Stimulated activated CD4-positive, alpha-beta T cell treated with anti-CD3 and anti-CD28 coated beads, Interleukin-15, amount 100 ng/mL, for 24 hours (primary cell): ENCODE data around the gene DES.
"Not testable (repeated sequence)": the region's sequence is repeated elsewhere in the genome, so short reads cannot be mapped to it uniquely, and the experiment has no call there.

Experiments
- DNase-seq: peaks from one replicate; pipeline ENCODE4 v3.0.0-alpha.2; 2020

The DES gene

GRCh38 chr2:219418155-219419011 is at the start of gene DES:
TSS of gene DES (plus strand) at chr2:219418377. CDS start at chr2:219418463, 86 bp downstream.
- no peak for DNase-seq

GRCh38 chr2:219368690-219369191 is 49.4 kb upstream of the DES start:
- DNase-seq: no peak

GRCh38 chr2:219369447-219369861 is 48.7 kb upstream of the DES start:
- DNase-seq: no peak

DNA sequence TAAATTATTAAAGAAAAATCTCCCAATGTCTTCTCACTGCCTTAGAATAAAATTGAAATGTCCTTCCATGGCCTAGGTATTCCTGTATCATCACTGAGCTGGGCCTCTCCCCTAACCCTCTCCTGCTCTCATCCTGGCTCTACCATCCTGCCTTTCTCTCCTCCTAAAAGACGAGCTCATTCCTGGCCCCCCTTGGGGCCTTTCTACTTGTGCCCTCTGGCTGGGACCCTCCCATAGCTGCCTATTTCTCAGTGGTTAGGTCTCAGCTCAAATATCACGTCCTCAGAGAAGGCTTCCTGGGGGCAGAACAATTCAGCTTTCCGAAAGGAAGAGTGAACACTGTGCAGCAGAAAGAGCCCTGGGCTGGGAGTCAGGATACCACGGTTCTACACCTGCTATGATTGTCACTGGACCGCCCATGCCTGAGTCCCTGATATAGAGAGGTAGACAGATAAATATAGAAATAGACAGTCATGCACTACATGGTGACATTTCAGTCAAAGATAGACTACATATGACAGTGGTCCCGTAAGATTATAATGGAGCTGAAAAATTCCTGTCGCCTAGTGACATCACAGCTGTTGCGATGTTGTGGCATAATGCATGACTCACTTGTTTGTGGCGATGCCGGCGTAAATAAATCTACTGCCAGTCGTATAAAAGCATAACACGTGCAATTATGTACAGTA is 39.9 kb upstream of the DES start:
- no peak for DNase-seq

DNA sequence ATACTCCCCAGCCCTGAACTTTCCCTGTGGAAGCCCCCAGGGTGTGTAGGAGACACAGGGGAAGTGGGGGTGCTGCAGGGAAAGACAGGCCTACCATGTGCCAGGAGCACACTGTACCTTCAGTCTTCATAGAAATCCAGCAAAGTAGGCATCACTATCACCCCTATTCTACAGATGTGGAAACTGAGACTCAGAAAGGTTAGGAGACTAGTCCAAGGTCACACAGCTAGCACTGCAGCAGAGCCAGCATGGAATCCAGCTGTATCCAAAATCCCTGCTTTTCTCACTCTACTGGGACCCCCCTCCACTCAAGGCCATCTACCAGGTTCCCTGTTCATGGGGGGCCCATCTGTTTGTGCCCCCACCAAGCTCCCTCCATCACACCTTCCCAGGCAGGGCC is 37.3 kb upstream of the DES start:
- DNase-seq: no peak

GRCh38 chr2:219381448-219381847 is 36.7 kb upstream of the DES start:
- DNase-seq: no peak

DNA sequence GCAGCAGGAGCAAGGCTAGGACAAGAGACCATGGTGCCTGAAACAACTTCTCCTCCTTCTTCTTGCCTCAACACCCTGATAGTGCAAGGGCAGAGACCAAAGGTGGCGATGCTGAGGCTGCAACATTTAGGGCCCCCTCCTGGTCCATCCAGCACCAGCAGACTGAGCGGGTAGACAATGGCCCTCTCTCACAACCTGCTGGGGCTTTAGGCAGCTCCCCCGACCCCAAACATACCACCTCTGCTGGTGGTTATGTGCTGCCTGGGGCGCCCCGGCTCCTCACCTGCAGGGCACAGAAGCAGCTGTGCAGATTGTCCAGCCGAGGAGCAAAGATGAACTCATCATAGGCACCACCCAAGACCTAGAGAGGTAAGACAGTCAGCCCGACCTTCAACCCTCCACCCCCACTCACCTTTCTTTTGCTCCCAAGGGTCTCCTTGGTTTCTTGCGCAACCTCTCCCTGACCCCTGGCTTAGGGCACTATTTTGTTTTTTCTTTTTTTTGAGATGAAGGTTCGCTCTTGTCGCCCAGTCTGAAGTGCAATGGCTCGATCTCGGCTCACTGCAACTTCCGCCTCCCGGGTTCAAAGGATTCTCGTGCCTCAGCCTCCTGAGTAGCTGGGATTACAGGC is 34.0 kb upstream of the DES start:
- DNase-seq: no peak

DNA sequence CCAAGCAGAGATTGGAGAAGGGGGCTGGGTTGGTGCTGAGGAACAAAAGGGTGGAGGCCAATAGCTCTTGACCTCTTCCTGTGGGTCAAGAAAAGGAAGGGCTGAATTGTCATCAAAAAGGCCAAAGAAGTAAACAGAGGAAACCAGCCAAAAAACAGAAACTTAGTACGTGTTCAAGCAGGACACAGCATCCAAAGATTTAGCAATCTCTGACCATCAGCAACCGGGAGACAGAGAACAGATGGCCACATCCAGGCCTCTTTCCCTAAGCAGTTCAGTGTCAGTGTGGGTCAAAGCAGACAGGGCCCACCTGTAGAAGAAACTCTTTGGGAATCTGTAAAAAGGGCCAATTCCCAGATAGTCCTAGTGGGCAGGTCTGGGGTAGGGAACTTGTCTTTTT is 33.3 kb upstream of the DES start:
- no peak for DNase-seq

DNA sequence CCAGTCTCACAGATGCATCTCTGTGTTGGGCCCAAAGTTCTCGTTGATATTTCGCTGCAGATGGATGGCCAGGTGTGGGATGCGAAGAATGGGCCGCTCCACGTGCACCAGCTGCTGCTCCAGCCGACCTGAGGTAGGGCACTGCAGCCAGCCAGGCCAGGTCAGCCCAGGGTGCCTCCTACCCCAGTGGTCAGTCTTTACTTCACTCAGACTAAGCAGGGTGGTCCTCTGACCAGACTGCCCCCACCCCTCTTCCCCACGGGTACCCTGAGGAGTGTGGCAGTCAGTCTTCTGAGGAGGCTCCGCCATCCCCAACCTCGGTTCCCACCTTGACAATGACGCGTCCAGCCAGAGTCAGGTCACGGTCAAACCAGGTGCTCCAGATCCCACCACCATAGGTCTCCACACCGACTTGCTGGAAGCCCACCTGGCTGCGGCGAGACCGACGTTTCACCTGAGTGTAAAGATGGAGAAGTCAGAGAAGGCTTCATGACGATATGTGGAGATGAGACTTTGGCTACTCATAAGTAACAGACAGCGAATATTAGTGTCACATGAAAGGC is 32.1 kb upstream of the DES start:
- DNase-seq: no peak

- peak; percentile 23 for DNase-seq
These were observed 31.5 kb upstream of the DES start for GRCh38 chr2:219386532-219387280.

DNA sequence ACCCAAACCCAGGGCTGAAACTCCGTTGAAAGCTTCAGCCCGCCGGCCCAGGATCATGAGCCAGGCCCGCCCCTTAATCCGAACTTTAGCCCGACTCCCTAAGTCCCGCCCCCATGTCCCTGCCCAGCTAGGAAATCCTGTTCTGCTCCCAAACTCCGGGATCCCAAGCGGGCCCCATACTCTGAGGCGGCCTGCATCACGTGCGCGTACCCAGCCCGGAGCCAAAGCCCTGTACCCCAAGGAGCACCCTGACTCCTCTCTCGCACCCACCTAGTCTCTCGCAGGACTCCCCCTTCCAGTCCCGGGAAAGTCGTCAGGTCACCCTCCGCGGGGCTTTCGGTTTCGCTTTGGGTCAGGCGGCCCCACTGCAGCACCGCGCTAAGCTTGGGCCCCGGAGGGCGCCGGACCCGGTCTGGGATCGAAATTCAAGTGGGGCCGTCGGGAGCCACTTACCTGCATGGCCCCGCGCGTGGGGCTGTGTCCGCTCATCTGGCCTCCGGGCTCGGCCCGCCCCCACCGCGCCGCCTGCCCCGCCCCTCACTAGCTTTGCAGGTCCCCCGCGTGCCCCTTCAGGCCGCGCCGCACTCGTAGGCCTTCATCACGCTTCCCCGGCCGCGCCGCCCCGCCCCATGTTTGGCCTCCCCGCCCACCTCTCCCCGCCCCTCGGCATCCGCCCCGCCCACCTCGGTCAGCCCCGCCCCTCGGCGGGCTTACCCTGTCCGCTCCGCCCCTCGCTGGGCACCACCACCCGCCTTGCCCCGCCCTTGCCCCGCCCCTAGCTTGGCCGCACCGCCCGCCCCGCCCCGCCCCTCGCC is 30.7 kb upstream of the DES start, which contains the start of gene DNPEP:
Gene DNPEP (minus strand): TSS at position 607 of the 815 bp plus-strand sequence. CDS start 118 bp downstream, at position 489.
- peak; percentile 93 for DNase-seq

GRCh38 chr2:219388121-219388906 is 29.9 kb upstream of the DES start:
- DNase-seq: peak; percentile 99

GRCh38 chr2:219388907-219389156 is 29.3 kb upstream of the DES start:
- no peak for DNase-seq

GRCh38 chr2:219392754-219393153 is 25.4 kb upstream of the DES start:
- DNase-seq: no peak

DNA sequence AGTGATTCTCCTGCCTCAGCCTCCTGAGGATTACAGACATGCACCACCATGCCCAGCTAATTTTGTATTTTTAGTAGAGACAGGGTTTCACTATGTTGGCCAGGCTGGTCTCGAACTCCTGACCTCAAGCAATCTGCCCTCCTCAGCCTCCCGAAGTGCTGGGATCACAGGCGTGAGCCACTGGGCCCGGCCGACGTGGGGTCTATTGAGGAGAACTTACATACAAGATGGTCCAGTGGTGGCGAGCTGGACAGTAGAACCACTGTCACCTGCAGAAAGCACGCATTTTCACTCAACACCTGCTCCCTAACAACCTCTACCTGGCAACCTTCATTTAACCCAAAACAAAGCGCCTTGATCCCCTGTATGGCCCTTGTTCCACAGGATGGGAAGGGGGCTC is 23.1 kb upstream of the DES start:
- not testable (repeated sequence) for DNase-seq

GRCh38 chr2:219395609-219396008 is 22.6 kb upstream of the DES start:
- DNase-seq: no peak

DNA sequence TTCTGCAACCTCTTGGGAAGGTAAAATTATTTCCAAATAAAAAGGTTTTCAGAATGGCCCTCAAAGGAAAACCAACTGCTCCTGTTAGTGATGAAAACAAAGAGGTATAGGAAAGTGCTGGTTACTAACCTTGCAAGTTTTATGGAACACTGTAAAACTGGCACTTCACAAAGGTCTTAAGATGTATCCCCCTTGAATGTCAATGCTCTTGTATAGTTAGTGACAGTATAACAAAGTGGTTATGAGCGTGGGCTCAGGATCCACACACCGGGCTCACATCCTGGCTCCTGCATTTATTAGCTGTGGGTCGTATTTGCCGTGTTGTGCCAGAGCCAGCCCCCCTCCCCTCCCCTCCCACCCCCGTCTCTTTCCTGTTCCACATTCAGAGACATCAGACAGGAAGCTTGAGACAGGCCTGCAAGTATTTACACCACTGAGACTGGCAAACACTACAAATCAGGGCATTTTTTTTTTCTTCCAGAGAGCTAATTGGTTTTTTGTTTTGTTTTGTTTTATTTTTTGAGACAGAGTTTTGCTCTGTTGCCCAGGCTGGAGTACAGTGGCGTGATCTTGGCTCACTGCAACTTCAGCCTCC is 21.2 kb upstream of the DES start:
- no peak for DNase-seq

DNA sequence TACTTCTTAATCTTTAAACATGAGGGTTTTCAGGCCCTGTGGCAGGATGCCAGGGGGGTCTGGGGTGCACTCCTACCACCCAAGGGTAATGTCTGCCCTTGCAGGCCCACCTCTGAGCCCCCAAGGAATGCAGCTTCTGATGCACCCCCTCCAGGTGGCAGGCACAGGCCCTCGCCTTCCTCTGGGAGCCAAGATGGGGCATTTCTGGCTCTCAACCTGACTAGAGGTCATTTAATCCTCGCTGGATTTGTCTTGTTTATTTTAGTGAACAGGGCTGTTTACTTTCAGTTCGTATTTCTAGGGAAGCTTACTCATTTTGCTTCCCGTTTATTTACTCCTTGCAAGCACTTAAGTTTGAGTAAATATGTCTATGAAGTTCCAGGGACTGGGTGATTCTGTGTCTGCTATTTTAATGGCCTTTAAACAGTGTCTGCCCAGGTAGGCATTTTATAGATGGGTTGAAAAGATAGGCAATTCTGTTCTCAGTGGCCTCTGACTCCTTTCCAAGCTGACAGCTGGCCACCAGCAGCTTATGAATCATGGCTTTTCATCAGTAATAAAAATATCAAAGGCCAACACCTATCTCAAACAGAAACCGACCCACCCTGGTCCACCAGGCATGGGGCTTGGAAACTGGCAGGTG is 19.3 kb upstream of the DES start:
- DNase-seq: no peak

DNA sequence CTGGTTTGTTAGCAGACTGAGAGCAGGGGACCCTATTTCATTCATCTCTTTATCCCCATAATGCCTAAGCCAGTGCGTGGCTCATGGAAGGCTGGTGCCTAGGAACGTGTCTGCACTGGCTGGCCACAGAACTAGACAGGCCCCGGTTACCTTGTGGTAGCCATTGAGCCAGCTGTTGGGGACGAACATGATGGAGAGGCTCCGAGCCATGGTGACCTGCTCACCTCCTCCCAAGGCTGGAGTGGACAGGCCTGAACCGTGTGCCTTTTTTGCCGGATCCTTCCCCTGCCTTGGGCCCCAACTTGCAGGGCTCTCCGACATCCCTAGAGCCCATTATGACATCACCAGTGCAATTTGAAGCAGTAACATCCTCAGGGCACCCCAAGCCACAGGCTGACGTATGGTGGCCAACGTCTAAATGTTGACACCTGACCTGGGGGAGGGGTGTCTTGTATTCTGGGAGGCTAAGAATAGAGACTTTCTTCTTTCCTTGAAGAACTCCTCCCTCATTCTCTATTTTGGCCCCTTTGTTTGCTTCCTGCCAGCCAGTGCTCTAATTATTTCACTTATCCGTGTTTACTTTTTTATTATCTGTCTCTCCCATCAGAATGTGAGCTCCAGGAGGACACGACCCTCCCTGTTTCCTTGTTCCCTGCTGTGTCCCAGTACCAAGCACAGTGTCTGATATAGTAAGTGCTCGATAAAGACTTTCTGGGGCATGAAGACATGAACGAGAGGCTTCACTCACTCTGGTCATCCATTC is 18.3 kb upstream of the DES start:
- DNase-seq: no peak
